Lower leg skin (tissue), 4 donors: Measurements from ENCODE around the gene FBXL15. TPM values are rescaled to one million over a fixed set of nuclear protein-coding genes. Genes with fewer than 3 reads are reported as not detected.

Source experiments
- DNase-seq, 2 donors: peaks; one replicate each; pipeline ENCODE4 v3.0.0-alpha.2; 2019; ENCODE audit warnings: low spot score in 2 of 2
- H3K4me3 ChIP-seq: fragments of 200-600 bp; sonication (generic); 2 replicates; pipeline ENCODE4 v1.5.1; 2017; ENCODE audit warnings: mild to moderate bottlenecking, low read depth; ENCODE audit not compliant: poor library complexity, severe bottlenecking
- POLR2A ChIP-seq, 2 donors: fragments of 450-650 bp; IDR thresholded peaks; one replicate each; pipeline ENCODE4 v1.6.1; 2016 to 2017; ENCODE audit warnings: antibody characterized with exemption in 2 of 2, mild to moderate bottlenecking in 1 of 2, moderate library complexity in 1 of 2
- WGBS, 2 donors: methylation state at CpG; one replicate each; pipeline ENCODE4 v1.1.5; 2018; 5-methylcytosine and 5-hydroxymethylcytosine counted together
- intact Hi-C: fragments of 100-400 bp; cut with DNase I; formaldehyde crosslinking; loops from one replicate; pipeline ENCODE4 v1.15.0; 2023; ENCODE audit warnings: low total_unique reads
- total RNA-seq, 4 donors: library from RNA; depleted of rRNA; stranded (reverse); fragments of >200 nt; gene quantifications; one replicate each; pipeline ENCODE4 v1.1.0, GENCODE V29; 2016
- TF ChIP-seq, protein P1 (sequence below), 3 donors: fragments of 450-650 bp; IDR thresholded peaks; one replicate each; pipeline ENCODE4 v1.5.1; 2016; ENCODE audit warnings: antibody characterized with exemption in 3 of 3, mild to moderate bottlenecking in 3 of 3, moderate library complexity in 2 of 3

The FBXL15 gene
- total RNA-seq, 4 donors from 2014 or later = 18.2 to 25.3 (median 19.1) TPM

DNA sequence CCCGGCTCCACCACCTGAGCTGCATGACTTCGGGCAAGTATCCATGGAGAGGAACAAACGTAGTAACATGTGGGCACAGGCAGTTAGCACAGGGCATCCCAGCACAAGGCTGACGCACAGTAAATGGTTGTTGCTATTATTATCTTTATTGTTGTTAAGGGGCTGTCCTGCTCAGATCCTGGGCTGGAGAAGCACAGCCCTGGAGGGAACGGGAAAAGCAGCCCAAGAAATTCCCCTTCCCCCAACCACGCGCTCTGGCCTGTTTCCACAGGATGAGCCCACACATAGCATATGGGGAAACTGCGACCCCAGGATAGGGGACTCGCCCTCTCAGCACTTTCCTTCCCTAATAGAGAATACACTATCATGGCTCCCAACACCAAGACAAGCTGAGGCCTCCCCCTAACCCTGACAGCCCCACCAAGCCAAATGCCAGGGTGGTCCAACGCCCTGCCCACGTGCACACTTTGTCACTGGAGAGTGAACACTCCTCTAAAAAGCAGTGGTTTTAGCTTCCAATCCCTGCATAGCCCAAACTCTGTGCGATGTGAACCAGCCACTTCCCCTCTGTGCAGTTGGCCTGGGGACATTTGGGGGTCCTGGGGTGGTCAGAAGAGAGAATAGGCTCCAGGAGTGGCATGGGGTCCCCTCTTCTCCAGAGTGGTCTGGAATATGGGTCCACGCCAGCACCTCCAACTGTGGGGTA, 13.1 kb upstream of the FBXL15 start:
- TF ChIP-seq POLR2A (IDR thresholded peaks at IDR 0.05) = no peak
- TF ChIP-seq, protein P1, sequence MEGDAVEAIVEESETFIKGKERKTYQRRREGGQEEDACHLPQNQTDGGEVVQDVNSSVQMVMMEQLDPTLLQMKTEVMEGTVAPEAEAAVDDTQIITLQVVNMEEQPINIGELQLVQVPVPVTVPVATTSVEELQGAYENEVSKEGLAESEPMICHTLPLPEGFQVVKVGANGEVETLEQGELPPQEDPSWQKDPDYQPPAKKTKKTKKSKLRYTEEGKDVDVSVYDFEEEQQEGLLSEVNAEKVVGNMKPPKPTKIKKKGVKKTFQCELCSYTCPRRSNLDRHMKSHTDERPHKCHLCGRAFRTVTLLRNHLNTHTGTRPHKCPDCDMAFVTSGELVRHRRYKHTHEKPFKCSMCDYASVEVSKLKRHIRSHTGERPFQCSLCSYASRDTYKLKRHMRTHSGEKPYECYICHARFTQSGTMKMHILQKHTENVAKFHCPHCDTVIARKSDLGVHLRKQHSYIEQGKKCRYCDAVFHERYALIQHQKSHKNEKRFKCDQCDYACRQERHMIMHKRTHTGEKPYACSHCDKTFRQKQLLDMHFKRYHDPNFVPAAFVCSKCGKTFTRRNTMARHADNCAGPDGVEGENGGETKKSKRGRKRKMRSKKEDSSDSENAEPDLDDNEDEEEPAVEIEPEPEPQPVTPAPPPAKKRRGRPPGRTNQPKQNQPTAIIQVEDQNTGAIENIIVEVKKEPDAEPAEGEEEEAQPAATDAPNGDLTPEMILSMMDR (IDR thresholded peaks at IDR 0.05) = no peak
- intact Hi-C loops = no loop called here
- H3K4me3 ChIP-seq = no peak overlapping the region
- WGBS, 2 donors = 45 to 52% methylated on average over 13 of the region's 13 CpGs
- DNase-seq = no peak

DNA sequence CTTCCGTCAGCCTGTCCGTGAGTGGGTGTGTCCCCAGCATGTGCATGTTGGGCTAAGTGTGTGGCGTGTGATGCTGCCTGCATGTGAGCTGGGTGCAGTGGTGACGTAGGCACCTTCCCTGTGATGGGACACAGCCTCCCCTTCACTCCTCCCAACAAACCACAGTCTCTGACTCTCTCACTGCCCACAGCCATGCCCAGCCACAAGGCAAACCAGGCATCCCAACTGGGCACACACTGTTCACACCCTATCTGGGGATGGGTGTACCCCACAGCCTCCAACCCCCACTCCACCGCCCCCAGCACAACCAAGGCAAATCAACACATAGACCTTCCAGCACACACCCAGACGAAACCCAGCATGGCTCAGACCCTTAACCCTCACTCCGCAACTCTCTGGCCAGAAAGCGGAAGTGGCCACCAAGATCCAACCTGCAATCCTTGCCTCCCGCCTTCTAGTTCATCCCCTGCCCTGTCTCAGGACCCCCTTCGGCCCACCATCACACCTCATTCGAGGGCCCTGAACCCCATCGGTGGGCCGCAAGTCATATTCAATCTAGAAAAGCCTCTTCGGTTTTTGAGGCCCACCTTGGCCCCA, 12.4 kb upstream of the FBXL15 start:
- no peak for TF ChIP-seq POLR2A (IDR thresholded peaks at IDR 0.05)
- TF ChIP-seq, protein P1 (IDR thresholded peaks at IDR 0.05) = no peak
- H3K4me3 ChIP-seq = no peak overlapping the region
- DNase-seq = no peak
- intact Hi-C loops = no loop called here
- WGBS, 2 donors = 47 to 54% methylated on average over 14 of the region's 14 CpGs

DNA sequence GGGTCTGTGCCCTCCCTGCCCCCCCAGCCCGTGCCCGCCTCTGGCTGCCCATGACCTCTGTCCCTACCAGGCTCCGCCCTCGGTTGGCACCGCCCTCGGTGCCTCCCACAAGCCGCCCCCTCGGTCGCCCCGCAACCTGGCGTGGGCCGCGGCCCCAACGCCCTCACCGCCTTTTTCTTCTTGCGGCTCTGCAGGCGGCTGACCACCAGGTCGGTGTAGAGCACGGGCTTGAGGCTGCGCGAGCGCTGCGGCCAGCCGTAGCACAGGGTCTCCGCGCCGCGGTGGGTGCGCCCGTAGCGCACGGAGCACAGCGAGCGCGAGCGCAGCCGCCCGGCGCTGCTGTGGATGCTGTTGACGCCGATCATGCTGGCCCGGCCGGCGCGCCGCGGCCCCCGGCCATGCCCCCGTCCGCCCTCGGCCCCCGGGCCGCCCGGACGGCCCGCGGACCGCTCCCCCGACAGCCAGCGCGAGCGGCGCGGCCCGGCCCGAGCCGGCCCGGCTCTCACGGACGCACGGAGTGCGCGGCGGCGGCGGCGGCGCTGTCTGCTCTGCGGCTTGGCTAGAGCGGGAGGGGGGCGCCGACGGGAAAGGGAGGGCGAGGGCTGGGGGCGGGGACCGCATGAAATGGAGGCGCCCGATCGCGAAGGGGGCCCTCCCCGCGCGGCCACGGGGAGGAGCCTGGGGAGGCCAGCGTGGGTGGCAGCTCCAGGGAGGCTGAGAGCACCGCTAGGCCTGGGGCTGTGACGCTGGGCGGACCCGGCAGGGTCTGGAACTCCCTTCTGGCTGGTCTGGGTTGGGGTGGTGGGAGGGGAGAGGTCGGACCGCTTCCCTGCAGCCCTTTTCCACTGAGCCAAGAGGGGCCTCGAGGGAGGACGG, 11.7 kb upstream of the FBXL15 start:
- TF ChIP-seq POLR2A (IDR thresholded peaks at IDR 0.05) = no peak
- TF ChIP-seq, protein P1 (IDR thresholded peaks at IDR 0.05) = no peak
- WGBS, 2 donors = 1 to 2% methylated on average over 49 to 50 of the region's 103 CpGs
- DNase-seq = no peak
- intact Hi-C loops = no loop called here
- H3K4me3 ChIP-seq = no peak overlapping the region

DNA sequence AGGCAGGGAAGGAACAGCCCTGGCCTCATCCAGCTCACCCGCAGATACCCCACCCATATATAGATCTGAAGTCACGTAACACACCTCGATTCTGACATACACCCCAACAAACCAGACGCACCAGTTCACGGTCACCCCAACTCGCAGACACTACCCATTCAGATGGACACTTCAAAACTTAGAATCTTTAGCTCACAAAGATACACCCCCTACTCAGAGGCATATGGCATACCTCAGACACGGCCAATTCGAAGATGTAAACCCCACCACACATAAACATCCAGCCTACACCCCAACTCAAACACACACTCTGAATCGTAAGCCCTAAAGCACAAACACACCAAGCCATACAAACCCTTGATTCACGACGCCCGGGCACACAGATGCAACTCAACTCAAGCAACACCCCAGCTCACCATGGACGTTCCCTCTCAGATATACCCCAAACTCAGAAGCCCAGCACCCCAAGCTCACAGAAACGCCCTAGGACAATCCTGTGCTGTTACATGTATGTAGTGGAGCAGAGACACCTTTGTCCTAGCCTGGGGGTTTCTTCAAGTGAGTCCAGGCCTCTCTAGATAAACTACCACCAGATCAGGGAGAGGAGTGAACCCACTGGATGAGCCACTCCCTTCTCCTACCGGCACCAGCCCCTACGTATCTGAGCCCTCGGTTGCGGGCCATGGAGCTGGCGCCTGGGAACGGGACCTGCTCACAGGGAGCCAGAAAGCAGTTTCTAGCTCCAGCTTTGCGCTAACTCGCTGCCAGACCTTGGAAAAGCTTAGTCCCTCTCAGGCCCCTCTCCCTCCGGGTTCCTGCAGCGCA, 10.8 kb upstream of the FBXL15 start:
- intact Hi-C loops = no loop called here
- DNase-seq = no peak
- WGBS, 2 donors = 21 to 25% methylated on average over 19 to 24 of the region's 24 CpGs
- TF ChIP-seq, protein P1 (IDR thresholded peaks at IDR 0.05) = no peak
- no peak for TF ChIP-seq POLR2A (IDR thresholded peaks at IDR 0.05)
- no peak overlapping the region for H3K4me3 ChIP-seq

DNA sequence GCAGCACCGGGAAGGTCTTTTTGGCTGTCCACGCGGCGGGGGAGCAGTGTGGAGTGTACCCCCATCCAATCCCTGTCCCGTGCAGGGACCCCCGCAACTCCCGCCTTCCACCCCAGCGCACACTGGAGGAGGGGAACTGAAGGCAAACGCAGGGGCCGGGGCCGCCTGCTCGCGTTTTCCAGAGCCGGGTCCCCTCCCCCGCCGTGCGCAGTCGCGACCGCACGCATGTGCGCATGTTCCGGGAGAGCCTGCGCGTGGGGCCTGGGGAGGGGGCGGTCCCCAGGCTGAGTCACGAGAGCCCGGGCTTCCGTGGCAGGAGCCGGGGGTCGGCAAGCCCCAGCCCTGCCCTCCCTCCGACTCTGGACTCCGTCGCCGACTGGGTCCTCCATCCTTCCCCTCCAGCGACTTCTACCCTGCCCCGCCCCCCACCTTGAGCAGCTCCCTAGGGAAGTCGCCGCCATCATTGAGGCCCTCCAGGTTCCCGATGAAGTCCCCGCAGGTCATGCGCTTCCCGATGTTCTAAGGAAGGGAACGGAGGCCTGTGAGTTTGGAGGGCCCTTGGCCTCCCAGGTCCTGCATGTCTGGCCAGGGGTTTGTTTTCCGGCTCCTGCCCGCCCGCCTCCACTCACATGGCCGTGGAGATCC, 10.1 kb upstream of the FBXL15 start:
- intact Hi-C loops = no loop called here
- DNase-seq = no peak
- H3K4me3 ChIP-seq = no peak overlapping the region
- WGBS, 2 donors = 4 to 6% methylated on average over 42 to 44 of the region's 48 CpGs
- no peak for TF ChIP-seq POLR2A (IDR thresholded peaks at IDR 0.05)
- TF ChIP-seq, protein P1 (IDR thresholded peaks at IDR 0.05) = no peak
